Dedifferentiated amniotic fluid mesenchymal stem cell (primary cell): ENCODE data around the gene MAPK4.
"Not testable (repeated sequence)": the region's sequence is repeated elsewhere in the genome, so short reads cannot be mapped to it uniquely, and the experiment has no call there.

Source experiments
- DNase-seq: peaks from one replicate; pipeline ENCODE4 v3.0.0-alpha.2; 2016; ENCODE audit errors: extremely low spot score

MAPK4 gene

GRCh38 chr18:50749945-50750344 is 190.1 kb downstream of the MAPK4 start:
- no peak for DNase-seq

GRCh38 chr18:50750546-50750945 is 190.7 kb downstream of the MAPK4 start:
- DNase-seq: no peak

GRCh38 chr18:50751490-50751889 is 191.6 kb downstream of the MAPK4 start:
- no peak for DNase-seq

- no peak for DNase-seq
These were observed 192.1 kb downstream of the MAPK4 start for GRCh38 chr18:50751947-50752346.

GRCh38 chr18:50753311-50753710 is 193.4 kb downstream of the MAPK4 start:
- no peak for DNase-seq

GRCh38 chr18:50754297-50754696 is 194.4 kb downstream of the MAPK4 start:
- no peak for DNase-seq

- no peak for DNase-seq
These were observed 197.5 kb downstream of the MAPK4 start for GRCh38 chr18:50757358-50757757.

- no peak for DNase-seq
These were observed 209.6 kb downstream of the MAPK4 start for GRCh38 chr18:50769463-50769862.

- DNase-seq: no peak
These were observed 215.3 kb downstream of the MAPK4 start for GRCh38 chr18:50775207-50775606.

GRCh38 chr18:50775726-50776125 is 215.8 kb downstream of the MAPK4 start:
- DNase-seq: no peak

GRCh38 chr18:50776383-50776782 is 216.5 kb downstream of the MAPK4 start:
- no peak for DNase-seq

- DNase-seq: not testable (repeated sequence)
These were observed 219.1 kb downstream of the MAPK4 start for GRCh38 chr18:50779021-50779420.
